ENCODE measurements around the gene FAM131C.

The FAM131C gene

GRCh38 chr1:16090076-16090826, 16.8 kb upstream of the FAM131C start:
- H3K27me3 ChIP-seq (ENCODE audit: insufficient read depth, insufficient read length): peaks cover 3% of the 10 kb centered on the region
- no peak overlapping the region for H3K9ac ChIP-seq (ENCODE audit: insufficient read length, low read depth)
- DNase-seq (ENCODE audit: low read depth, low spot score): no peak
- no peaks in the 10 kb centered on the region for H3K9me3 ChIP-seq (ENCODE audit: insufficient read depth, low read length)
- no peaks in the 10 kb centered on the region for H3K36me3 ChIP-seq (ENCODE audit: insufficient read depth, insufficient read length, low read length)
- H3K4me3 ChIP-seq (ENCODE audit: insufficient read length, low read depth): no peak overlapping the region
- TF ChIP-seq SUZ12 (IDR thresholded peaks at IDR 0.05; ENCODE audit: extremely low read depth, insufficient read depth, insufficient read length) (no peak), ZNF274 (IDR thresholded peaks at IDR 0.05; ENCODE audit: low read depth, low read length) (no peak), YY1 (IDR thresholded peaks at IDR 0.05; ENCODE audit: insufficient read depth, insufficient read length) (no peak)
- peaks cover 7% of the 10 kb centered on the region for H3K4me1 ChIP-seq (ENCODE audit: insufficient read depth, insufficient read length)

- H3K36me3 ChIP-seq (ENCODE audit: insufficient read depth, insufficient read length, low read length): no peaks in the 10 kb centered on the region
- H3K27me3 ChIP-seq (ENCODE audit: insufficient read depth, insufficient read length): peaks cover 3% of the 10 kb centered on the region
- H3K4me3 ChIP-seq (ENCODE audit: insufficient read length, low read depth): no peak overlapping the region
- TF ChIP-seq SUZ12 (IDR thresholded peaks at IDR 0.05; ENCODE audit: extremely low read depth, insufficient read depth, insufficient read length): no peak
- no peak for TF ChIP-seq YY1 (IDR thresholded peaks at IDR 0.05; ENCODE audit: insufficient read depth, insufficient read length)
- H3K9me3 ChIP-seq (ENCODE audit: insufficient read depth, low read length): no peaks in the 10 kb centered on the region
- peaks cover 7% of the 10 kb centered on the region for H3K4me1 ChIP-seq (ENCODE audit: insufficient read depth, insufficient read length)
- H3K9ac ChIP-seq (ENCODE audit: insufficient read length, low read depth): no peak overlapping the region
- DNase-seq (ENCODE audit: low read depth, low spot score): no peak
Measured at GRCh38 chr1:16088996-16089395, 15.5 kb upstream of the FAM131C start.

GRCh38 chr1:16088351-16088911, 15.0 kb upstream of the FAM131C start:
- TF ChIP-seq SUZ12 (IDR thresholded peaks at IDR 0.05; ENCODE audit: extremely low read depth, insufficient read depth, insufficient read length): no peak
- no peak for TF ChIP-seq YY1 (IDR thresholded peaks at IDR 0.05; ENCODE audit: insufficient read depth, insufficient read length)
- no peak for TF ChIP-seq ZNF274 (IDR thresholded peaks at IDR 0.05; ENCODE audit: low read depth, low read length)
- H3K9ac ChIP-seq (ENCODE audit: insufficient read length, low read depth): no peak overlapping the region
- no peak overlapping the region for H3K4me3 ChIP-seq (ENCODE audit: insufficient read length, low read depth)

GRCh38 chr1:16087733-16088132, 14.3 kb upstream of the FAM131C start:
- DNase-seq (ENCODE audit: low read depth, low spot score): no peak
- H3K27me3 ChIP-seq (ENCODE audit: insufficient read depth, insufficient read length): peaks cover 3% of the 10 kb centered on the region
- peaks cover 7% of the 10 kb centered on the region for H3K4me1 ChIP-seq (ENCODE audit: insufficient read depth, insufficient read length)
- no peak for TF ChIP-seq SUZ12 (IDR thresholded peaks at IDR 0.05; ENCODE audit: extremely low read depth, insufficient read depth, insufficient read length)
- TF ChIP-seq YY1 (IDR thresholded peaks at IDR 0.05; ENCODE audit: insufficient read depth, insufficient read length): no peak
- no peak for TF ChIP-seq ZNF274 (IDR thresholded peaks at IDR 0.05; ENCODE audit: low read depth, low read length)
- no peaks in the 10 kb centered on the region for H3K9me3 ChIP-seq (ENCODE audit: insufficient read depth, low read length)
- H3K9ac ChIP-seq (ENCODE audit: insufficient read length, low read depth): no peak overlapping the region
- H3K36me3 ChIP-seq (ENCODE audit: insufficient read depth, insufficient read length, low read length): no peaks in the 10 kb centered on the region
- H3K4me3 ChIP-seq (ENCODE audit: insufficient read length, low read depth): no peak overlapping the region

More at GRCh38 chr1:16088351-16088911, 15.0 kb upstream of the FAM131C start:
- Histone ChIP-seq H3K36me3 (ENCODE audit: insufficient read depth, insufficient read length, low read length) (no peaks in the 10 kb centered on the region), H3K4me1 (ENCODE audit: insufficient read depth, insufficient read length) (peaks cover 7% of the 10 kb centered on the region), H3K9me3 (ENCODE audit: insufficient read depth, low read length) (no peaks in the 10 kb centered on the region), H3K27me3 (ENCODE audit: insufficient read depth, insufficient read length) (peaks cover 3% of the 10 kb centered on the region)
- no peak for DNase-seq (ENCODE audit: low read depth, low spot score)

- Histone ChIP-seq H3K27me3 (ENCODE audit: insufficient read depth, insufficient read length) (peaks cover 3% of the 10 kb centered on the region), H3K36me3 (ENCODE audit: insufficient read depth, insufficient read length, low read length) (no peaks in the 10 kb centered on the region), H3K9me3 (ENCODE audit: insufficient read depth, low read length) (no peaks in the 10 kb centered on the region), H3K4me3 (ENCODE audit: insufficient read length, low read depth) (no peak overlapping the region), H3K4me1 (ENCODE audit: insufficient read depth, insufficient read length) (peaks cover 10% of the 10 kb centered on the region), H3K9ac (ENCODE audit: insufficient read length, low read depth) (no peak overlapping the region)
- DNase-seq (ENCODE audit: low read depth, low spot score): no peak
- TF ChIP-seq ZNF274 (IDR thresholded peaks at IDR 0.05; ENCODE audit: low read depth, low read length): no peak
- no peak for TF ChIP-seq SUZ12 (IDR thresholded peaks at IDR 0.05; ENCODE audit: extremely low read depth, insufficient read depth, insufficient read length)
- TF ChIP-seq YY1 (IDR thresholded peaks at IDR 0.05; ENCODE audit: insufficient read depth, insufficient read length): no peak
Measured at GRCh38 chr1:16085522-16085921, 12.1 kb upstream of the FAM131C start.

- no peak for DNase-seq (ENCODE audit: low read depth, low spot score)
- TF ChIP-seq YY1 (IDR thresholded peaks at IDR 0.05; ENCODE audit: insufficient read depth, insufficient read length): no peak
- TF ChIP-seq ZNF274 (IDR thresholded peaks at IDR 0.05; ENCODE audit: low read depth, low read length): no peak
- no peak for TF ChIP-seq SUZ12 (IDR thresholded peaks at IDR 0.05; ENCODE audit: extremely low read depth, insufficient read depth, insufficient read length)
- Histone ChIP-seq H3K27me3 (ENCODE audit: insufficient read depth, insufficient read length) (no peaks in the 10 kb centered on the region), H3K4me1 (ENCODE audit: insufficient read depth, insufficient read length) (peaks cover 10% of the 10 kb centered on the region), H3K4me3 (ENCODE audit: insufficient read length, low read depth) (no peak overlapping the region), H3K9ac (ENCODE audit: insufficient read length, low read depth) (peak overlapping the region; percentile 26), H3K9me3 (ENCODE audit: insufficient read depth, low read length) (no peaks in the 10 kb centered on the region), H3K36me3 (ENCODE audit: insufficient read depth, insufficient read length, low read length) (no peaks in the 10 kb centered on the region)
Measured at GRCh38 chr1:16083486-16083885, 10.0 kb upstream of the FAM131C start.

DNA sequence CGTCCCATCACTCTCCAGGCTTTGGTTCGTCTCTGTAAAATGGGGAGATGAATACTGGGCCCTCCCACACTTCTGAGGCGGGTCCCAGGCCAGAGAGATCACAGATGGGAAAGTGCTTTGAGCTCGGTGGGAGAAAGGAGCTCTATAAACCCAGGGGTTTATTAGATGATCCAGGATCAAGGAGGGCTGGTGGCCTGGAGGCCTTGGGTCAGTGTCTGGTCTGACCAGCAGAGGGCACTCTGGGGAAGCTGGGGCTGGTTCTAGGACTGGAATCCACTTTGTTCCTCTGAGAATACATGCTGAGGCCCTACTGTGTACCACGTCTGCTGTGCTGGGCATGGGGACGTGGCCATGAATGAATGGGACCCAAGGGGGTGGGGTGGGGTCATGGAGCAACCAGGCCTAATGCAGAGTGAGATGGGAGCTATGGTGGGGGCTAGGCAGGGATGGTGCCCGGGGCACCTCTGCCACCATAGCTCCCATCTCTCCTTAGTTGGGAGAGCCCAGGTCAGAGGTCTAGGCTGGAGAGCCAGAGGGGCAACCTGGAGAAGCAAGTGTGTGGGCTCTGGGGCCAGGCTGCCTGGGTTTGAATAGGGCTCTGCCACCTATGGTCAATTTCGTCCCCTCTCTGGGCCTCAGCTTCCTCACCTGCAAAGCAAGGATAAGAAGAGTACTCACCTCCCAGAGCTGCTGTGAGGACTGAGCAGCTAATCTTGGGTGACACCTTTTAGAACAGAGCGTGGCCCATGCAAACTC, 9.0 kb upstream of the FAM131C start:
- Histone ChIP-seq H3K27me3 (ENCODE audit: insufficient read depth, insufficient read length) (no peaks in the 10 kb centered on the region), H3K9me3 (ENCODE audit: insufficient read depth, low read length) (no peaks in the 10 kb centered on the region), H3K4me3 (ENCODE audit: insufficient read length, low read depth) (no peak overlapping the region), H3K36me3 (ENCODE audit: insufficient read depth, insufficient read length, low read length) (no peaks in the 10 kb centered on the region), H3K9ac (ENCODE audit: insufficient read length, low read depth) (no peak overlapping the region), H3K4me1 (ENCODE audit: insufficient read depth, insufficient read length) (peaks cover 8% of the 10 kb centered on the region)
- peak; percentile 38 for DNase-seq (ENCODE audit: low read depth, low spot score)
- no peak for TF ChIP-seq SUZ12 (IDR thresholded peaks at IDR 0.05; ENCODE audit: extremely low read depth, insufficient read depth, insufficient read length)
- TF ChIP-seq ZNF274 (IDR thresholded peaks at IDR 0.05; ENCODE audit: low read depth, low read length): no peak
- TF ChIP-seq YY1 (IDR thresholded peaks at IDR 0.05; ENCODE audit: insufficient read depth, insufficient read length): no peak
